Fibroblast of peridontal ligament (primary cell): ENCODE data around the gene GSE1.

Experiments
- DNase-seq: peaks from one replicate; pipeline ENCODE4 v3.0.0-alpha.2; 2010; ENCODE audit errors: extremely low read depth

The GSE1 gene

GRCh38 chr16:85698935-85699558 is 85.9 kb downstream of the GSE1 start:
- DNase-seq: no peak

GRCh38 chr16:85699628-85700027 is 86.5 kb downstream of the GSE1 start:
- peak; percentile 38 for DNase-seq

GRCh38 chr16:85704011-85704410 is 90.9 kb downstream of the GSE1 start:
- no peak for DNase-seq

- DNase-seq: no peak
Measured at GRCh38 chr16:85704900-85705846, 92.1 kb downstream of the GSE1 start.

GRCh38 chr16:85706449-85707034 is 93.4 kb downstream of the GSE1 start:
- no peak for DNase-seq

GRCh38 chr16:85707528-85708095 is 94.5 kb downstream of the GSE1 start:
- DNase-seq: no peak

- DNase-seq: no peak
Measured at GRCh38 chr16:85708338-85708737, 95.2 kb downstream of the GSE1 start.

GRCh38 chr16:85709766-85710585 is 96.9 kb downstream of the GSE1 start:
- no peak for DNase-seq

- no peak for DNase-seq
Measured at GRCh38 chr16:85710732-85711131, 97.6 kb downstream of the GSE1 start.

- no peak for DNase-seq
Measured at GRCh38 chr16:85711982-85712587, 99.0 kb downstream of the GSE1 start.

- no peak for DNase-seq
Measured at GRCh38 chr16:85712801-85713200, 99.7 kb downstream of the GSE1 start.

GRCh38 chr16:85715169-85716021 is 102.3 kb downstream of the GSE1 start:
- no peak for DNase-seq

- no peak for DNase-seq
Measured at GRCh38 chr16:85716022-85716679, 103.0 kb downstream of the GSE1 start.

- DNase-seq: no peak
Measured at GRCh38 chr16:85716680-85717038, 103.5 kb downstream of the GSE1 start.

- peak; percentile 64 for DNase-seq
Measured at GRCh38 chr16:85717393-85718152, 104.5 kb downstream of the GSE1 start.

GRCh38 chr16:85718153-85718477 is 105.0 kb downstream of the GSE1 start:
- DNase-seq: no peak

- no peak for DNase-seq
Measured at GRCh38 chr16:85718682-85719081, 105.6 kb downstream of the GSE1 start.

- DNase-seq: no peak
Measured at GRCh38 chr16:85719605-85720301, 106.6 kb downstream of the GSE1 start.

- no peak for DNase-seq
Measured at GRCh38 chr16:85720302-85720637, 107.1 kb downstream of the GSE1 start.
